ELR (cell line): Measurements from ENCODE around the gene PTPN2.
"Not testable (repeated sequence)": the region's sequence is repeated elsewhere in the genome, so short reads cannot be mapped to it uniquely, and the experiment has no call there.

Source experiments
- DNase-seq: peaks from one replicate; pipeline ENCODE4 v3.0.0-alpha.2; 2015; ENCODE audit warnings: low read depth

Gene PTPN2

GRCh38 chr18:12891561-12891960 is 7.5 kb upstream of the PTPN2 start:
- DNase-seq: no peak

GRCh38 chr18:12890964-12891363 is 6.9 kb upstream of the PTPN2 start:
- DNase-seq: no peak

GRCh38 chr18:12886498-12887126 is 2.6 kb upstream of the PTPN2 start:
- DNase-seq: peak; percentile 58

GRCh38 chr18:12885500-12885899 is 1.5 kb upstream of the PTPN2 start:
- DNase-seq: no peak

- DNase-seq: no peak
Observed at GRCh38 chr18:12884406-12885323, 628 bp upstream of the PTPN2 start.

GRCh38 chr18:12883372-12883683 is 709 bp downstream of the PTPN2 start:
- DNase-seq: no peak

- DNase-seq: peak; percentile 24
Observed at GRCh38 chr18:12882453-12883371, 1.3 kb downstream of the PTPN2 start.

- no peak for DNase-seq
Observed at GRCh38 chr18:12880541-12880910, 3.5 kb downstream of the PTPN2 start.

GRCh38 chr18:12879840-12880540 is 4.0 kb downstream of the PTPN2 start:
- DNase-seq: no peak

GRCh38 chr18:12874992-12875391 is 9.0 kb downstream of the PTPN2 start:
- not testable (repeated sequence) for DNase-seq

- not testable (repeated sequence) for DNase-seq
Observed at GRCh38 chr18:12873961-12874567, 10.0 kb downstream of the PTPN2 start.

GRCh38 chr18:12872408-12872807 is 11.6 kb downstream of the PTPN2 start:
- DNase-seq: no peak

GRCh38 chr18:12868576-12868975 is 15.5 kb downstream of the PTPN2 start:
- DNase-seq: no peak

GRCh38 chr18:12867441-12868123 is 16.5 kb downstream of the PTPN2 start:
- DNase-seq: no peak

- DNase-seq: no peak
Observed at GRCh38 chr18:12863687-12864216, 20.3 kb downstream of the PTPN2 start.

GRCh38 chr18:12862874-12863482 is 21.1 kb downstream of the PTPN2 start:
- DNase-seq: no peak

GRCh38 chr18:12862467-12862866 is 21.6 kb downstream of the PTPN2 start:
- DNase-seq: no peak

GRCh38 chr18:12861637-12862036 is 22.4 kb downstream of the PTPN2 start:
- DNase-seq: no peak

- no peak for DNase-seq
Observed at GRCh38 chr18:12860530-12860929, 23.5 kb downstream of the PTPN2 start.

- no peak for DNase-seq
Observed at GRCh38 chr18:12858991-12859390, 25.0 kb downstream of the PTPN2 start.
